ENCODE measurements around the gene DHX8. TPM values are rescaled to one million over a fixed set of nuclear protein-coding genes. Genes with fewer than 3 reads are reported as not detected.

Gene DHX8
- total RNA-seq, 1 experiment from 2014 or later = 34.5 TPM

GRCh38 chr17:43530288-43531081 lies 46.7 kb downstream of the DHX8 start:
- intact Hi-C loops (cut with micrococcal nuclease) = no loop called here
- BruUV-seq (replicated peaks) = no TSS peak
- Histone ChIP-seq H3K9me2 (replicated peaks; ENCODE audit: low read length) (no peaks in the 10 kb centered on the region), H3K9me3 (ENCODE audit: low read length) (no peaks in the 10 kb centered on the region), H3K4me3 (ENCODE audit: low read length) (no peak overlapping the region), H3K79me2 (ENCODE audit: low read length) (no peaks in the 10 kb centered on the region), H3K9ac (ENCODE audit: low read length) (no peak overlapping the region), H3K4me2 (ENCODE audit: low read length) (no peak overlapping the region), H3K27ac (ENCODE audit: low read length) (no peak overlapping the region), H3K36me3 (ENCODE audit: low read depth, low read length) (peaks cover 29% of the 10 kb centered on the region; the same call in 1 of the 2 replicates), H2AFZ (ENCODE audit: low read length) (no peak overlapping the region), H3F3A (ENCODE audit: low read length, unreplicated experiment) (no peaks in the 10 kb centered on the region), H3K27me3 (ENCODE audit: low read length) (no peaks in the 10 kb centered on the region), H4K20me1 (ENCODE audit: low read length) (no peaks in the 10 kb centered on the region), H3K4me1 (ENCODE audit: insufficient read depth, low read length) (no peaks in the 10 kb centered on the region)
- DNase-seq (no peak), ATAC-seq (no peak)
- ChIA-PET CTCF (no interaction called here), POLR2A (ENCODE audit: unreplicated experiment) (interaction anchor here (0.6 kb wide), 1 partner anchor 8 kb away, joined by 25 read pairs; no protein-coding TSS in a partner anchor)
- TF ChIP-seq CTCF (conservative IDR thresholded peaks at IDR 0.05; ENCODE audit: low read depth, low read length) = no peak
- no peak for TF ChIP-seq EZH2phosphoT487 (IDR thresholded peaks at IDR 0.05; ENCODE audit: borderline replicate concordance, low read length)

- BruUV-seq (replicated peaks) = no TSS peak
- Histone ChIP-seq H3K36me3 (ENCODE audit: low read depth, low read length) (peaks cover 29% of the 10 kb centered on the region; the same call in 1 of the 2 replicates), H3K79me2 (ENCODE audit: low read length) (no peaks in the 10 kb centered on the region), H3K9me3 (ENCODE audit: low read length) (no peaks in the 10 kb centered on the region), H3K27me3 (ENCODE audit: low read length) (no peaks in the 10 kb centered on the region), H3K4me2 (ENCODE audit: low read length) (no peak overlapping the region), H2AFZ (ENCODE audit: low read length) (no peak overlapping the region), H3K9ac (ENCODE audit: low read length) (no peak overlapping the region), H4K20me1 (ENCODE audit: low read length) (no peaks in the 10 kb centered on the region), H3K27ac (ENCODE audit: low read length) (no peak overlapping the region), H3F3A (ENCODE audit: low read length, unreplicated experiment) (no peaks in the 10 kb centered on the region), H3K4me3 (ENCODE audit: low read length) (no peak overlapping the region), H3K4me1 (ENCODE audit: insufficient read depth, low read length) (peaks cover 1% of the 10 kb centered on the region), H3K9me2 (replicated peaks; ENCODE audit: low read length) (no peaks in the 10 kb centered on the region)
- POLR2A ChIA-PET (ENCODE audit: unreplicated experiment) = interaction anchor here (0.6 kb wide), 1 partner anchor 8 kb away, joined by 25 read pairs; no protein-coding TSS in a partner anchor
- CTCF ChIA-PET = no interaction called here
- intact Hi-C loops (cut with micrococcal nuclease) = no loop called here
- DNase-seq (no peak), ATAC-seq (no peak)
- TF ChIP-seq EZH2 (IDR thresholded peaks at IDR 0.05; ENCODE audit: low read length, unreplicated experiment) (no peak), EZH2phosphoT487 (IDR thresholded peaks at IDR 0.05; ENCODE audit: borderline replicate concordance, low read length) (no peak), CTCF (conservative IDR thresholded peaks at IDR 0.05; ENCODE audit: low read depth, low read length) (no peak)
These were observed 47.3 kb downstream of the DHX8 start for GRCh38 chr17:43531082-43531378.

GRCh38 chr17:43531955-43532354 lies 48.2 kb downstream of the DHX8 start:
- ChIA-PET CTCF (no interaction called here), POLR2A (ENCODE audit: unreplicated experiment) (no interaction called here)
- H3K27ac ChIP-seq (ENCODE audit: low read length) = no peak overlapping the region
- DNase-seq (peak; percentile 33), ATAC-seq (no peak)
- H3K36me3 ChIP-seq (ENCODE audit: low read depth, low read length) = peaks cover 29% of the 10 kb centered on the region; the same call in 1 of the 2 replicates
- TF ChIP-seq CTCF (conservative IDR thresholded peaks at IDR 0.05; ENCODE audit: low read depth, low read length) (no peak), EZH2 (IDR thresholded peaks at IDR 0.05; ENCODE audit: low read length, unreplicated experiment) (no peak), EZH2phosphoT487 (IDR thresholded peaks at IDR 0.05; ENCODE audit: borderline replicate concordance, low read length) (no peak)
- no peaks in the 10 kb centered on the region for H3K9me3 ChIP-seq (ENCODE audit: low read length)
- no peaks in the 10 kb centered on the region for H3F3A ChIP-seq (ENCODE audit: low read length, unreplicated experiment)
- H3K79me2 ChIP-seq (ENCODE audit: low read length) = no peaks in the 10 kb centered on the region
- no peaks in the 10 kb centered on the region for H4K20me1 ChIP-seq (ENCODE audit: low read length)
- H3K9me2 ChIP-seq (replicated peaks; ENCODE audit: low read length) = no peaks in the 10 kb centered on the region
- H3K9ac ChIP-seq (ENCODE audit: low read length) = no peak overlapping the region
- H3K4me3 ChIP-seq (ENCODE audit: low read length) = no peak overlapping the region
- H3K27me3 ChIP-seq (ENCODE audit: low read length) = no peaks in the 10 kb centered on the region
- BruUV-seq (replicated peaks) = no TSS peak
- no peak overlapping the region for H2AFZ ChIP-seq (ENCODE audit: low read length)
- peaks cover 11% of the 10 kb centered on the region for H3K4me1 ChIP-seq (ENCODE audit: insufficient read depth, low read length)
- intact Hi-C loops (cut with micrococcal nuclease) = no loop called here
- no peak overlapping the region for H3K4me2 ChIP-seq (ENCODE audit: low read length)
